ENCODE data around the gene C11orf24. TPM values are rescaled to one million over a fixed set of nuclear protein-coding genes. Genes with fewer than 3 reads are reported as not detected.

The C11orf24 gene
- total RNA-seq, 2 experiments from 2014 or later, result 29.2 to 30.0 TPM

GRCh38 chr11:68211546-68211945, 60.2 kb downstream of the C11orf24 start:
- H3K27me3 Mint-ChIP-seq (ENCODE audit: low read depth), result peaks cover 18% of the 10 kb centered on the region
- H3K4me1 Mint-ChIP-seq (ENCODE audit: low read depth), result peaks cover 41% of the 10 kb centered on the region
- peak overlapping the region; percentile 85 for H3K4me3 Mint-ChIP-seq
- ChIA-PET CTCF (interaction anchor here (1.8 kb wide), 1 partner anchor 202 kb away, joined by 6 read pairs; the partner anchor contains the start of gene ALDH3B1), POLR2A (interaction anchor here (1.0 kb wide), 1 partner anchor 170 kb away, joined by 3 read pairs; no protein-coding TSS in a partner anchor)
- H3K9me3 Mint-ChIP-seq (ENCODE audit: insufficient read depth), result no peaks in the 10 kb centered on the region
- no peak for ATAC-seq
- DNase-seq, result no peak
- peaks cover 4% of the 10 kb centered on the region for H3K36me3 Mint-ChIP-seq (ENCODE audit: low read depth)
- no peak overlapping the region for H3K27ac Mint-ChIP-seq

Other genes with a start within 250 kb of the C11orf24 start
- gene NDUFS8, start 241.3 kb downstream of the C11orf24 start, total RNA-seq, result 100 to 1,000 TPM; 146 to 163 TPM
- 100 to 1,000 TPM; 238 to 263 TPM for gene TCIRG1, start 232.9 kb downstream of the C11orf24 start, total RNA-seq
- 10 to 100 TPM; 14.4 to 14.5 TPM for gene CHKA, start 150.6 kb downstream of the C11orf24 start, total RNA-seq
- 10 to 100 TPM; 18.7 to 21.9 TPM for gene KMT5B, start 58.7 kb downstream of the C11orf24 start, total RNA-seq
- 10 to 100 TPM; 37.1 to 46.3 TPM for gene LRP5, start 40.6 kb upstream of the C11orf24 start, total RNA-seq
- 100 to 1,000 TPM; 114 to 120 TPM for gene PPP6R3, start 188.8 kb upstream of the C11orf24 start, total RNA-seq

Measured in activated CD8-positive, alpha-beta T cell treated with anti-CD3 and anti-CD28 coated beads, Interleukin-2, amount 10 ng/mL, durations not matched to agents 7 days and 5 days (primary cell).